OCI-LY3 (cell line): ENCODE measurements around the gene WAC.

ENCODE experiments used
- CTCF ChIP-seq: fragments of 200-600, 300-600 bp; sonication (generic); IDR thresholded peaks from 2 replicates; pipeline ENCODE4 v1.5.1; 2014; ENCODE audit warnings: antibody characterized with exemption, low read length, low read depth
- EZH2phosphoT487 ChIP-seq: fragments of 200-600 bp; shearing (Covaris generic); IDR thresholded peaks from 2 replicates; pipeline ENCODE4 v1.6.1; 2018; ENCODE audit warnings: antibody characterized with exemption, mixed run types, low read depth

- TF ChIP-seq CTCF (no peak), EZH2phosphoT487 (no peak)
Measured at GRCh38 chr10:28569506-28570159, 36.7 kb downstream of the WAC start.
